Activated CD8-positive, alpha-beta T cell treated with anti-CD3 and anti-CD28 coated beads, Interleukin-2, amount 10 ng/mL, durations not matched to agents 7 days and 5 days (primary cell): ENCODE results near the gene ENTPD1. TPM values are rescaled to one million over a fixed set of nuclear protein-coding genes. Genes with fewer than 3 reads are reported as not detected.

Experiments
- total RNA-seq, 2 experiments: library from RNA; stranded (reverse); gene quantifications; one replicate each; pipeline ENCODE4 v1.2.3, GENCODE V29; 2021

The ENTPD1 gene
- total RNA-seq, 2 experiments from 2014 or later: 14.2 to 14.9 TPM

Other genes starting within 250 kb of the ENTPD1 start
- under 1 TPM; 0.24 to 0.47 TPM for gene SORBS1, start 194.8 kb upstream of the ENTPD1 start, total RNA-seq
- gene ALDH18A1, start 99.5 kb upstream of the ENTPD1 start, total RNA-seq: 10 to 100 TPM; 62.3 to 63.9 TPM
- gene TCTN3, start 62.2 kb upstream of the ENTPD1 start, total RNA-seq: 10 to 100 TPM; 19.5 to 20.4 TPM
- gene CC2D2B, start 151.8 kb downstream of the ENTPD1 start, total RNA-seq: under 1 TPM; 0.21 to 0.34 TPM